GM18526 (cell line): Measurements from ENCODE around the gene NSG2.

Experiments used
- POLR2A ChIP-seq: IDR thresholded peaks from 3 replicates; pipeline ENCODE4 v1.6.1; 2011; ENCODE audit not compliant: insufficient read length; ENCODE audit errors: extremely low read depth

Gene NSG2

GRCh38 chr5:174111287-174111973 lies 65.9 kb downstream of the NSG2 start:
- no peak for TF ChIP-seq POLR2A

- TF ChIP-seq POLR2A: no peak
Observed at GRCh38 chr5:174115226-174115625, 69.7 kb downstream of the NSG2 start.

- no peak for TF ChIP-seq POLR2A
Observed at GRCh38 chr5:174118823-174119467, 73.4 kb downstream of the NSG2 start.

DNA sequence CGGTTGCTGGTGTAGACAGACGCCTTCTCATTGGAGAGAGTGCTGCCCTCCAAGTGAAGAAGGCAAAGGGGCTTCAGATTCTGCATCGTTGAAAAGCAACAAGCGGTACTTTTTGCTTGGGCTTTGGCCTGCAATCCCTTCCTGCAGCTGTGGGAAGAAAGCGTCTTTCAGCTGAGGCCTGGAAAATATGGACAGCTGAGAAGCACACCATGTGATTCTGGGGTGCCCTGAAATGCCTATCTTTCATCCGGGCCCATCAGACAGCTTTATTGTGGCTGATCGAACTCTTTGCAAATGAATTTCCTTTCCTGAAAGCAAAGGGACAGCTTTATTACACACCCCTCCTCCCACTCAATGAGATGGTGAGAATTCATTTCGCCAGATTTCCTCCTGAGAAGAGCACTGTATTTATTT lies 74.0 kb downstream of the NSG2 start:
- TF ChIP-seq POLR2A: no peak

- TF ChIP-seq POLR2A: no peak
Observed at GRCh38 chr5:174120401-174121005, 75.0 kb downstream of the NSG2 start.

GRCh38 chr5:174134545-174134944 lies 89.0 kb downstream of the NSG2 start:
- no peak for TF ChIP-seq POLR2A

DNA sequence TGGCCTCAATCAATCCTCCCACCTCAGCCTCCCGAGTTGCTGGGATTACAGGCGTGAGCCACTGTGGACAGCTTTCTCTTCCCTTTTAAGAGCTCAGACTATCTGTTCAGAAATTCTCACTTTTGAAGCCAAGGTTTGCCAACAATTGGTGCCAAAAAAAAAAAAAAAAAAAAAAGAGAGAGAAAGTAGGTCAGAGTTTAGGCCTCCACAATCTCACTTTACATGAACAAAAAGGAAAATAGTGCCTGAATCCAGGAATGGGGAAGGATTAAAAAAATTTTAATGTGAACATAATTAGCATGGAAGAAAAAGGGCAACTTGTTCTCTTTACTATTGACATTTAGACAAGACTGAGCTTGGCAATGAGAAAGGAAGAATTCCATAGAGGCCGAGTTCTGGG lies 94.1 kb downstream of the NSG2 start:
- no peak for TF ChIP-seq POLR2A

DNA sequence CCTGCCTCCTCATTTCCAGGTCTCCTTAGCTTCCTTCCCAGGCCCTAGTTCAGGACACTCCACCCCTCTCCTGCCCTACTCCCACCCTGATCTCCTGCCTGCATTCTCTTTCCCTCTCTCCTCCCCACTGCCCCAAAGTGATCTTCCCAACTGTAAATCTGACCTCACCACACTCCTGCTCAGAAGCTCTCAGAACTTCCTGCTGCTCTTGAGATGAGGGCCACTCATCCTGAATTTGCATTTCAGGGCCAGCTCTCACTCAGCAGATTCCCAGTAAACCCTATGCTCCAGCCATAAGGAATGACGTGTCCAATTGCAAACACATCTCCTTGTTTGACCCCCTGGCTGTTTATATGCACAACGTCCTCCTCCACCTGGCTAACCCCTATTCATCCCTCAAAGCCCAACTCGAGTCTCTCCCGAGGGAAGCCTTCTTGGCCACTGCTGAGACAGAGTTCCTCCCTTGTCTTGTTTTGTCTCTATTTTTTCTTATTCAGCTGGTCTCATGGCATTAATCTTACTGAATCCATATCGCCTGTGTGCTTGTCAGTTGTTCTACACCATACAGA lies 95.0 kb downstream of the NSG2 start:
- TF ChIP-seq POLR2A: no peak

DNA sequence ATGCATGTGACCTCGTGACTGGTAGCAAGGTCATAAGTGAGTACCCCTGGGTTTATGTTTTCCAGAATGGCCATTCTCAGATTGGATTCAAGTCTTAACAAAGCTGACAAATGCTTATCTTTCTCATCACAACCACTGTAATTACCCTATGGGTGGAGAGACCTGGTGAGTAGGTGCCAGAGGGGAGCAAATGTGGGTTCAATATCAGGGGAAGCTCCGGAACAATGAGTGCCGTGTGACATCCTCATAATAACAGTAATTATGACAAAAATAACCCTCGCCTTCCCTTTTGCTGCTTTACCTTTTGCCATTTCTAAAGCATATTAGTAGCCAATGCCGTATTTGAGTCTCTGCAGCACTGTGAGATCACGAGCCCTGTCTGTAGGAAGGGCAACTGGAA lies 95.9 kb downstream of the NSG2 start:
- TF ChIP-seq POLR2A: no peak

- no peak for TF ChIP-seq POLR2A
Observed at GRCh38 chr5:174145091-174145490, 99.6 kb downstream of the NSG2 start.

- TF ChIP-seq POLR2A: no peak
Observed at GRCh38 chr5:174145821-174146220, 100.3 kb downstream of the NSG2 start.

- TF ChIP-seq POLR2A: no peak
Observed at GRCh38 chr5:174146556-174146955, 101.0 kb downstream of the NSG2 start.

- no peak for TF ChIP-seq POLR2A
Observed at GRCh38 chr5:174147551-174147950, 102.0 kb downstream of the NSG2 start.

GRCh38 chr5:174148721-174149120 lies 103.2 kb downstream of the NSG2 start:
- TF ChIP-seq POLR2A: no peak

DNA sequence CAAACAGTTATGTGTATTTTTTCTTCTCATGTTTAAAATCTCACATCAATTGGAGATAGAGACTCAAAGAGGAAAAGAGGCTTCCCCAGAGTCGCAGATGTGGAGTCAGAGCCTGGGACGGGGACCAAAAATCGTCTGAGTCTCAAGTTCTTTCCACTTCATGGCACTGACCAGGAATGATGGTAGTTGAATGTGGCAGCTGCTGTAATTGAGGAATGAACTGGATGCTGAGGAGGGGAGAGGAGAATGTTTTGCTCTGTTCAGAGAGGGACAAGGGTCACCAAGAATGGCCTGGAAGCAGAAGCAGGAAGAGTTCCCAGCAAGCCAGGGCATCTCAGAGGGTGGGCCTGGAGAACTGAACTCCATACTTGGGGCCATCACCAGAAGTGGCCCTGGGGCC lies 103.9 kb downstream of the NSG2 start:
- no peak for TF ChIP-seq POLR2A

- TF ChIP-seq POLR2A: no peak
Observed at GRCh38 chr5:174149989-174150388, 104.5 kb downstream of the NSG2 start.
